Neural progenitor cell (in vitro differentiated cells): ENCODE measurements around the gene MAGEB17. TPM values are rescaled to one million over a fixed set of nuclear protein-coding genes. Genes with fewer than 3 reads are reported as not detected.

ENCODE experiments used
- DNase-seq: peaks from one replicate; pipeline ENCODE4 v3.0.0-alpha.2; 2016; ENCODE audit warnings: low spot score
- H2AFZ ChIP-seq: fragments of 200-600 bp; sonication (generic); replicated peaks from 2 replicates; pipeline ENCODE4 v1.6.1; 2016; ENCODE audit warnings: antibody characterized with exemption
- H3F3A ChIP-seq: fragments of 200-600 bp; sonication (generic); 2 replicates; pipeline ENCODE4 v1.6.1; 2016; ENCODE audit warnings: antibody characterized with exemption, low read depth
- H3K27ac ChIP-seq: fragments of 200-600 bp; sonication (generic); 2 replicates; pipeline ENCODE4 v1.5.1; 2016; ENCODE audit warnings: mild to moderate bottlenecking
- H3K27me3 ChIP-seq: fragments of 200-600 bp; sonication (generic); 2 replicates; pipeline ENCODE4 v1.6.1; 2016; ENCODE audit warnings: mild to moderate bottlenecking, moderate library complexity
- H3K36me3 ChIP-seq: fragments of 200-600 bp; sonication (generic); 2 replicates; pipeline ENCODE4 v1.5.1; 2016
- H3K4me1 ChIP-seq: fragments of 200-600 bp; sonication (generic); 2 replicates; pipeline ENCODE4 v1.6.1; 2016; ENCODE audit warnings: mixed run types
- H3K4me2 ChIP-seq: fragments of 200-600 bp; sonication (generic); 2 replicates; pipeline ENCODE4 v1.6.1; 2016
- H3K4me3 ChIP-seq: fragments of 200-600 bp; sonication (generic); 2 replicates; pipeline ENCODE4 v1.5.1; 2016
- H3K79me2 ChIP-seq: fragments of 200-600 bp; sonication (generic); 2 replicates; pipeline ENCODE4 v1.6.1; 2016; ENCODE audit warnings: low read depth
- H3K9ac ChIP-seq: fragments of 200-600 bp; sonication (generic); 2 replicates; pipeline ENCODE4 v1.6.1; 2016
- H3K9me3 ChIP-seq: fragments of 200-600 bp; sonication (generic); 2 replicates; pipeline ENCODE4 v1.5.1; 2016; ENCODE audit warnings: low read depth
- H4K20me1 ChIP-seq: fragments of 200-600 bp; sonication (generic); 2 replicates; pipeline ENCODE4 v1.6.1; 2016; ENCODE audit warnings: low read depth
- H3K27ac Mint-ChIP-seq: 3 replicates; pipeline ENCODE4 v1.8.0; 2021; ENCODE audit warnings: mixed read lengths
- H3K27me3 Mint-ChIP-seq: 2 replicates; pipeline ENCODE4 v1.8.0; 2022; ENCODE audit warnings: low read depth, mild to moderate bottlenecking, inconsistent platforms, moderate library complexity, mixed read lengths; ENCODE audit not compliant: insufficient read depth
- H3K36me3 Mint-ChIP-seq: 3 replicates; pipeline ENCODE4 v1.8.0; 2021; ENCODE audit warnings: mixed read lengths
- H3K4me1 Mint-ChIP-seq: 3 replicates; pipeline ENCODE4 v1.8.0; 2021; ENCODE audit warnings: mixed read lengths
- H3K4me3 Mint-ChIP-seq: 3 replicates; pipeline ENCODE4 v1.8.0; 2021; ENCODE audit warnings: mild to moderate bottlenecking, moderate library complexity, mixed read lengths
- H3K9me3 Mint-ChIP-seq: 3 replicates; pipeline ENCODE4 v1.8.0; 2020; ENCODE audit warnings: mixed read lengths
- EZH2 ChIP-seq: fragments of 200-600 bp; sonication (generic); IDR thresholded peaks from 2 replicates; pipeline ENCODE4 v1.6.1; 2017; ENCODE audit warnings: antibody characterized with exemption, mild to moderate bottlenecking, moderate library complexity
- EZH2phosphoT487 ChIP-seq: fragments of 200-600 bp; sonication (generic); IDR thresholded peaks from 2 replicates; pipeline ENCODE4 v1.6.1; 2017; ENCODE audit warnings: antibody characterized with exemption
- total RNA-seq: library from RNA; depleted of rRNA; stranded (reverse); fragments of >200 nt; gene quantifications from 2 replicates; pipeline ENCODE4 v1.2.3, GENCODE V29; 2015; ENCODE audit warnings: low replicate concordance
- TF ChIP-seq, protein P1 (sequence below): fragments of 200-600 bp; sonication (generic); IDR thresholded peaks from 2 replicates; pipeline ENCODE4 v1.5.1; 2017; ENCODE audit warnings: antibody characterized with exemption, mild to moderate bottlenecking

MAGEB17 gene
- total RNA-seq, 1 donor from 2014 or later: 0.09 TPM

GRCh38 chrX:16148896-16149295 is 18.4 kb upstream of the MAGEB17 start:
- TF ChIP-seq, protein P1, sequence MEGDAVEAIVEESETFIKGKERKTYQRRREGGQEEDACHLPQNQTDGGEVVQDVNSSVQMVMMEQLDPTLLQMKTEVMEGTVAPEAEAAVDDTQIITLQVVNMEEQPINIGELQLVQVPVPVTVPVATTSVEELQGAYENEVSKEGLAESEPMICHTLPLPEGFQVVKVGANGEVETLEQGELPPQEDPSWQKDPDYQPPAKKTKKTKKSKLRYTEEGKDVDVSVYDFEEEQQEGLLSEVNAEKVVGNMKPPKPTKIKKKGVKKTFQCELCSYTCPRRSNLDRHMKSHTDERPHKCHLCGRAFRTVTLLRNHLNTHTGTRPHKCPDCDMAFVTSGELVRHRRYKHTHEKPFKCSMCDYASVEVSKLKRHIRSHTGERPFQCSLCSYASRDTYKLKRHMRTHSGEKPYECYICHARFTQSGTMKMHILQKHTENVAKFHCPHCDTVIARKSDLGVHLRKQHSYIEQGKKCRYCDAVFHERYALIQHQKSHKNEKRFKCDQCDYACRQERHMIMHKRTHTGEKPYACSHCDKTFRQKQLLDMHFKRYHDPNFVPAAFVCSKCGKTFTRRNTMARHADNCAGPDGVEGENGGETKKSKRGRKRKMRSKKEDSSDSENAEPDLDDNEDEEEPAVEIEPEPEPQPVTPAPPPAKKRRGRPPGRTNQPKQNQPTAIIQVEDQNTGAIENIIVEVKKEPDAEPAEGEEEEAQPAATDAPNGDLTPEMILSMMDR: no peak
- TF ChIP-seq EZH2 (no peak), EZH2phosphoT487 (no peak)
- H3K27me3 ChIP-seq: no peaks in the 10 kb centered on the region
- H3F3A ChIP-seq: peaks cover 9% of the 10 kb centered on the region
- H3K4me2 ChIP-seq: no peak overlapping the region
- H3K79me2 ChIP-seq: no peaks in the 10 kb centered on the region
- no peaks in the 10 kb centered on the region for H3K36me3 ChIP-seq
- no peak overlapping the region for H3K9ac ChIP-seq
- Mint-ChIP-seq H3K27me3 (no peaks in the 10 kb centered on the region), H3K27ac (no peak overlapping the region), H3K4me1 (no peaks in the 10 kb centered on the region), H3K9me3 (no peaks in the 10 kb centered on the region), H3K36me3 (no peaks in the 10 kb centered on the region), H3K4me3 (no peak overlapping the region)
- DNase-seq: no peak
- no peaks in the 10 kb centered on the region for H4K20me1 ChIP-seq
- H3K27ac ChIP-seq: no peak overlapping the region
- no peak overlapping the region for H3K4me3 ChIP-seq
- no peaks in the 10 kb centered on the region for H3K9me3 ChIP-seq
- no peak overlapping the region for H2AFZ ChIP-seq
- H3K4me1 ChIP-seq: peaks cover 7% of the 10 kb centered on the region

DNA sequence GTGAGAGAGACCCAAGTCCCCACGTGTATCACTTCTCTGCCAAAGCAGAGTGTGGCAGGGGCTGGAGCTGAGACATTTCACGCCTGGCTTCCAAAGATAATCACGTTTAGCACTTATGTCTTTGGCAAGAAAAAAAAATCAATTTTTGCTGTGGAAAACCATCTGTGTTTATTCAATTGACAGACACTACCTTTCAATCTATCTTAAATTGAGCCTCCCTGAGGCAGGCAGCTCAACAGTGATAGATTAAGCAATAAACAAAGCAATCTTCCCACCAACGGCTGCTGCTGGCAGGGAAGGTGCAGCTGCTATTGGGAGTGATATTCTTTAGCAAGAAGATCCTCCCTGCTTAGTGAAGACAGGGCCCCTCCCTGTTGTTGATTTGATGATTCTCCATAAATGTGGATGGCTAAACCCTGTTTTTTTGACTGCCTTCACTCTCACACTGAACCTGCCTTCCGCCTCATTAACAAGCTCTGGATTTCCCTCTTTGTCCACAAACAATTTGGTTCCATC is 11.6 kb upstream of the MAGEB17 start:
- no peak overlapping the region for H3K27ac ChIP-seq
- H3K9me3 ChIP-seq: no peaks in the 10 kb centered on the region
- peak overlapping the region; percentile 17 for H3K4me2 ChIP-seq
- H3K36me3 ChIP-seq: no peaks in the 10 kb centered on the region
- H3K79me2 ChIP-seq: no peaks in the 10 kb centered on the region
- H3K4me3 ChIP-seq: no peak overlapping the region
- Mint-ChIP-seq H3K27ac (no peak overlapping the region), H3K9me3 (peaks cover 3% of the 10 kb centered on the region), H3K4me1 (peaks cover 9% of the 10 kb centered on the region), H3K27me3 (no peaks in the 10 kb centered on the region), H3K4me3 (no peak overlapping the region), H3K36me3 (no peaks in the 10 kb centered on the region)
- no peaks in the 10 kb centered on the region for H4K20me1 ChIP-seq
- no peak overlapping the region for H2AFZ ChIP-seq
- H3F3A ChIP-seq: peaks cover 6% of the 10 kb centered on the region
- H3K27me3 ChIP-seq: no peaks in the 10 kb centered on the region
- no peak for TF ChIP-seq EZH2phosphoT487
- no peak for TF ChIP-seq EZH2
- TF ChIP-seq, protein P1: no peak
- no peak overlapping the region for H3K9ac ChIP-seq
- H3K4me1 ChIP-seq: peaks cover 18% of the 10 kb centered on the region
- DNase-seq: no peak

- Histone ChIP-seq H3K9ac (no peak overlapping the region), H3K27ac (no peak overlapping the region), H3K79me2 (no peaks in the 10 kb centered on the region), H2AFZ (no peak overlapping the region), H4K20me1 (no peaks in the 10 kb centered on the region), H3K36me3 (no peaks in the 10 kb centered on the region), H3K4me3 (no peak overlapping the region), H3K4me2 (no peak overlapping the region), H3F3A (no peaks in the 10 kb centered on the region), H3K27me3 (no peaks in the 10 kb centered on the region), H3K9me3 (no peaks in the 10 kb centered on the region), H3K4me1 (peaks cover 16% of the 10 kb centered on the region)
- peaks cover 10% of the 10 kb centered on the region for H3K4me1 Mint-ChIP-seq
- TF ChIP-seq, protein P1: no peak
- no peak for TF ChIP-seq EZH2
- no peak for TF ChIP-seq EZH2phosphoT487
- H3K36me3 Mint-ChIP-seq: no peaks in the 10 kb centered on the region
- H3K27ac Mint-ChIP-seq: no peak overlapping the region
- no peaks in the 10 kb centered on the region for H3K27me3 Mint-ChIP-seq
- H3K4me3 Mint-ChIP-seq: no peak overlapping the region
- no peak for DNase-seq
- H3K9me3 Mint-ChIP-seq: peaks cover 3% of the 10 kb centered on the region
These were observed 10.5 kb upstream of the MAGEB17 start for GRCh38 chrX:16156692-16157331.
